Stomach smooth muscle (tissue), 2 donors: Measurements from ENCODE around the gene EXOC2.
A peak's percentile ranks its signal among the peaks of the same experiment; 100 is the strongest.

Source experiments
- H3K27ac ChIP-seq: one replicate; pipeline ENCODE4 v1.7.0; 2013; ENCODE audit warnings: mild to moderate bottlenecking, low read length, inconsistent platforms
- H3K27me3 ChIP-seq, 2 donors: one replicate each; pipeline ENCODE4 v1.7.0; 2013; ENCODE audit warnings: low read length in 2 of 2; ENCODE audit not compliant: insufficient read depth in 2 of 2, control insufficient read depth in 1 of 2
- H3K36me3 ChIP-seq, 2 donors: one replicate each; pipeline ENCODE4 v1.7.0; 2013; ENCODE audit warnings: low read length in 2 of 2; ENCODE audit not compliant: control insufficient read depth in 2 of 2, insufficient read depth in 2 of 2
- H3K4me1 ChIP-seq: one replicate; pipeline ENCODE4 v1.7.0; 2013; ENCODE audit warnings: low read length; ENCODE audit not compliant: control insufficient read depth, insufficient read depth
- H3K4me3 ChIP-seq, 2 donors: one replicate each; pipeline ENCODE4 v1.7.0; 2013; ENCODE audit warnings: low read length in 2 of 2
- H3K9ac ChIP-seq, 2 donors: one replicate each; pipeline ENCODE4 v1.7.0; 2013; ENCODE audit warnings: low read length in 2 of 2, mild to moderate bottlenecking in 1 of 2
- H3K9me3 ChIP-seq, 2 donors: one replicate each; pipeline ENCODE4 v1.7.0; 2013; ENCODE audit warnings: low read length in 2 of 2; ENCODE audit not compliant: control insufficient read depth in 2 of 2
- donor health status: healthy.
- donor health status: Pancreatic carcinoma.

EXOC2 gene

DNA sequence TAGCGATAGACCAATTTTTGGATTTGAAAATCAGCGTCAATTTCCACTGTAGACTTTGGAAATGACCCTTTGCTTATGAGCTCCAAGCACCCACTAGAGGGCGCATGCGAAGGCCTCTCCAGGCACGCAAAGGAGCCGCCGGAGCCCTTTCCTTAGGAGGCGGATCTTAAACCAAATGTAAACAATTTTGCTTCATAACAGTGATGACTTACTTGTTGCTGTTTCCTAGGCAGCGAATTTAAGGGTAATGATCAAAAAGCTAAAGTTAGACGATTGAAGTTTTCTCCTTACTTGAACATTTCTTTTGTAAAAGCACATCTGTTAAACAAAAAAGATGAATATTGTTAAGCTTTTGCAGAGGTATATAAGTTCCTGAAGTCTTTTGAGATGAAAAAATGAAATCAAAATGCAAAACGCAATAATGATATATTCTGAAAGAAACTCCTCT is 29.2 kb upstream of the EXOC2 start:
- H3K9ac ChIP-seq = no peak overlapping the region
- no peaks in the 10 kb centered on the region for H3K4me1 ChIP-seq
- H3K9me3 ChIP-seq = no peaks in the 10 kb centered on the region
- H3K36me3 ChIP-seq = no peaks in the 10 kb centered on the region
- no peak overlapping the region for H3K27ac ChIP-seq
- no peaks in the 10 kb centered on the region for H3K27me3 ChIP-seq
- H3K4me3 ChIP-seq = no peak overlapping the region

DNA sequence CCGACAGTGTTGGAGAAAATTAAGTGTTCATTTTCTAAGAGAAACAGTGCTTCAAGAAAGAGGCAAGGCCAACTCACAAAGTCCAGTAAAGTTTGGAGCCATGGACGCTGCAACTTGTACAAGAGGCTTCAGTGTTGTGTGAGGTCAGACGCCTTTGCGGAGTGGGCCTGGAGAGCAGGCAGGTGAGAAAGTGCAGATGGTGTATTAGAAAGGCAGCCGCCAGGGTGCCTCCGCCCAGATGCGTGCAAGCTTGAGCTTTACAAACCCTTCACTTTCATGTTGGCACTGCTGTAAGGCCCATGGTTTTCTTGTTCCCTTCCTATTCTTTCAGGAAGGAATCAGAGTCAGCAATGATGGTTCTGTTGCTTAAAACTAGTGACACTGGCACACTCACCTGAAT is 25.4 kb upstream of the EXOC2 start:
- H3K27me3 ChIP-seq = no peaks in the 10 kb centered on the region
- H3K4me1 ChIP-seq = peaks cover 17% of the 10 kb centered on the region
- H3K9ac ChIP-seq = no peak overlapping the region
- no peak overlapping the region for H3K4me3 ChIP-seq
- H3K9me3 ChIP-seq = no peaks in the 10 kb centered on the region
- H3K27ac ChIP-seq = peak overlapping the region; percentile 37
- H3K36me3 ChIP-seq = no peaks in the 10 kb centered on the region

DNA sequence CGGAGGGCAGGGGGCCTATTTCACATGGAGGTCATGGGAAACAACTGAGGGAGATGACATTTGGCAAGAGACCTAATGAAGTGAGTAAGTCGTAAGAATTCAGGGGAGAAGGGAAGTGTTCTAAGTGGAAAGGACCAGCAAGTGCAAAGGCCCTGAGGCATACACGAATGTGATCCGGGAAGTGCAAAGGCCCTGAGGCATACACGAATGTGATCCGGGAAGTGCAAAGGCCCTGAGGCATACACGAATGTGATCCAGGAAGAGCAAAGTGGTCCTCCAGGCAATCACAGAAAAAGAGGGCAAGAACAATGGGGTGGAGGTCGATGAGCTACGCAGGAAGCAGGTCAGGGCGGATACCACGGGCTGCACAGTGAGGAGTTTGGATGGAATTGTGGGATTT is 24.2 kb upstream of the EXOC2 start:
- Histone ChIP-seq H3K9ac (no peak overlapping the region), H3K4me1 (peaks cover 21% of the 10 kb centered on the region), H3K4me3 (no peak overlapping the region), H3K36me3 (no peaks in the 10 kb centered on the region), H3K27ac (peak overlapping the region; percentile 66), H3K9me3 (no peaks in the 10 kb centered on the region), H3K27me3 (no peaks in the 10 kb centered on the region)

DNA sequence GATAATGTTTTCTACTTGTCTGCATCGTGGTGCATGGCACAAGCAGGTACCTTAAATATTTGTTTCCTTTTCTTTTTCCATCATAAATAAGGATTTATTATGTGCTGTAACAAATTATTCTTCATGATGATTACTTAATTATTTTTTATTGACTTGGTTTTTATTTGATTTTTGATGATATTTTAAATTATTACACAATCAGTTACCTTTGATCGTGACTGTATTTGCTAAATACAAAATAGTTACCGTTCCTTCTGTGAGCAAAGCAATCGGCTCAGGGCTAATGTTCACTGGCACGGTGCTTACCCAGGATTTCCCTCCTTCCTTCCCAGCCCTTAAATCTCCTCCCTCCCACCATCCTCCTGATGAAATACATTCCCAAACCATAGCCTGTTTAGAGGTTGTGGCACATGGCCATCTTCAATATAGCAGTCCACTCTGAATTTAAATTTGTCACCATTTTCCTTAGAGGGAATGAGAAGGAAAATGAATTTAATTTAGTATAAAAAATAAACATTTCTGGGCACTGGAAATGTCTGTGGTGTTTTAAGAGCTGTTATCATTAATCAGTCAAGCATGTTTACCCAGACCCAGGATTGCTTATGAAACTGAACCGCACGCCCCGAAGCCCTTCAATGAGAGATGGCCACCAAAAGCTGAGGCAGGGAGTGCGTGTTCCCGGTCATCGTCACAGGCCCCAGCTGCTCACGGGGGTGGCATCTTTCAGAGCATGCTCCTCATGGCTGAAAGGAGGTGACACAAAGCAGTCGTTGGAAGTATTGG is 23.0 kb upstream of the EXOC2 start:
- no peaks in the 10 kb centered on the region for H3K9me3 ChIP-seq
- peak overlapping the region; percentile 66 for H3K27ac ChIP-seq
- no peaks in the 10 kb centered on the region for H3K36me3 ChIP-seq
- peaks cover 24% of the 10 kb centered on the region for H3K4me1 ChIP-seq
- peak overlapping the region; percentile 13 to 41 for H3K9ac ChIP-seq
- H3K27me3 ChIP-seq = no peaks in the 10 kb centered on the region
- H3K4me3 ChIP-seq = no peak overlapping the region

DNA sequence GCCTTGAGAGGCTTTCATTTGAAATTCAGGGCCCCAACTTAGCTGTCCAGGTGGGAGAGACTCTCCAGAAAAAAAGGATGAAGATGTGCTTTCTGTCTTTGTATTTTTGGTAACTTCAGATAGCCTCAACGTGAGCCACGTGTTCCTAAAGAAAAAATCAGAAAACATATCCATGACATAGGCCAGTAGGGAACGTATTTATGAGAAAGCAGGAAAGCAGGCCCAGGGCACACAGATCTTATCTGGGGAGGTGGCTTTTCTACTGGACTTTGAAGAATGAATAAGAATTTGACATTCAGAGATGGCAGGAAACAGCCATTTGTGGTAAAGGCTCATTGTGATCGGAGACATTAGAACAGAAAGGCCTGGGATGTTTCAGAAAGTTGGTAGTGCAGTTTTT is 21.2 kb upstream of the EXOC2 start:
- peak overlapping the region; percentile 43 for H3K27ac ChIP-seq
- H3K4me1 ChIP-seq = peaks cover 24% of the 10 kb centered on the region
- H3K4me3 ChIP-seq = no peak overlapping the region
- no peaks in the 10 kb centered on the region for H3K27me3 ChIP-seq
- H3K9me3 ChIP-seq = no peaks in the 10 kb centered on the region
- H3K9ac ChIP-seq = peak overlapping the region in 1 of 2 donors; percentile 2
- no peaks in the 10 kb centered on the region for H3K36me3 ChIP-seq

DNA sequence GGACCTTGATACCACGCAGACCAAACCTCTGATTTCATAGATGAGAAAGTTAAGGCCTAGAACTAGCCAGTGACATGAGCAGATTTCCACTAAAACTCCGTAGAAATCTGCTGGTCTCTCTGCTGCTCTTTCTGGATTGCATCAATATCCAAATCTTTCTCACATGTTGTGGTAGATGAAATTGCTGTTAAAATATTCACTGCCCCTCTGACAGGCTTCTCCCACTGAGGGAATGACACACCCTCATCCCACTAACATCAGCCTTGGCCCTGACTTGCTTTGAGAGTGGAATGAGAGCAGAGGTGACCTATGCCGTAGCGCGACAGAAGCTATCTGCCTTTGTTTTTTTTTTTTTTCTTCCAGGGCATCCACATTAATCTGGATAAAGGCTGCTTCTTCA is 20.4 kb upstream of the EXOC2 start:
- Histone ChIP-seq H3K9me3 (no peaks in the 10 kb centered on the region), H3K9ac (no peak overlapping the region), H3K4me3 (no peak overlapping the region), H3K27ac (peak overlapping the region; percentile 43), H3K4me1 (peaks cover 24% of the 10 kb centered on the region), H3K36me3 (no peaks in the 10 kb centered on the region), H3K27me3 (no peaks in the 10 kb centered on the region)

DNA sequence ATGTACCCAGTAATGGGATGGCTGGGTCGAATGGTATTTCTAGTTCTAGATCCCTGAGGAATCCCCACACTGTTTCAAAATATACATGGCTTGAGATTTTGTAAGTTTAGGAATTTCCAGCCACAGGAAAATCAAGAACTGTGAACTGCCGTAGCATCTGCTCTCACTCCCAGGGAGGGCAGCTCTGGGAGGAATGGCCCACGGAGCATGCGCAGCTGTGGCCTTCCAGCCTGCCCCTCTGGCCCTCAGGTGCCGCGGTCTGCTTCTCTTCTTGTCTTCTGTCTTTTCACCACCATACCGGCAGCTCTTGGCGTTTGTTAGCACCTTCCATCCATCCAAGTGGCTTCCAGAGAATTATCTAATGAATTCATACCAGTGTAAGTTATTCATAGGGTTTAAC is 19.9 kb upstream of the EXOC2 start:
- H3K4me1 ChIP-seq = peaks cover 24% of the 10 kb centered on the region
- no peak overlapping the region for H3K4me3 ChIP-seq
- H3K9me3 ChIP-seq = no peaks in the 10 kb centered on the region
- no peak overlapping the region for H3K9ac ChIP-seq
- peak overlapping the region; percentile 43 for H3K27ac ChIP-seq
- H3K36me3 ChIP-seq = no peaks in the 10 kb centered on the region
- no peaks in the 10 kb centered on the region for H3K27me3 ChIP-seq

DNA sequence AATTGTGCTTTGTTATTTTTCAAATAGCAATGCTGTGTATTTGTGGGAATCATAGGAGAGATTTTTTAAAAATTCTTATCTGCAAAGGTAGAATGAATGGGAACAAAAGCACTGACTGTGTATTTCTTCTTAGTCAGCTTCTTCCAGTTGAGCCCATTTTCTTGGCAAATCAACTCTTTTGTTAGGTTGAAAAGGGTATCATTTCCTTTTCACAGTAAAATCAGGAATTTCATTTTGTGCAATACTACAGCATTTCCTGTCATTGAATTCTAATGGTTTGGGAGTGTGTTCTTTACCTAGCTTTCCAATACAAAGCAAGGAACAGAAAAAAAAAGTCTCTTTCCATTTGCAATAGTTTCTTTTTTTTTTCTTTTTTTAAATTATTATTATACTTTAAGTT is 19.0 kb upstream of the EXOC2 start:
- H3K4me3 ChIP-seq = peak overlapping the region; percentile 70 to 90
- peak overlapping the region in 1 of 2 donors; percentile 84 for H3K9ac ChIP-seq

DNA sequence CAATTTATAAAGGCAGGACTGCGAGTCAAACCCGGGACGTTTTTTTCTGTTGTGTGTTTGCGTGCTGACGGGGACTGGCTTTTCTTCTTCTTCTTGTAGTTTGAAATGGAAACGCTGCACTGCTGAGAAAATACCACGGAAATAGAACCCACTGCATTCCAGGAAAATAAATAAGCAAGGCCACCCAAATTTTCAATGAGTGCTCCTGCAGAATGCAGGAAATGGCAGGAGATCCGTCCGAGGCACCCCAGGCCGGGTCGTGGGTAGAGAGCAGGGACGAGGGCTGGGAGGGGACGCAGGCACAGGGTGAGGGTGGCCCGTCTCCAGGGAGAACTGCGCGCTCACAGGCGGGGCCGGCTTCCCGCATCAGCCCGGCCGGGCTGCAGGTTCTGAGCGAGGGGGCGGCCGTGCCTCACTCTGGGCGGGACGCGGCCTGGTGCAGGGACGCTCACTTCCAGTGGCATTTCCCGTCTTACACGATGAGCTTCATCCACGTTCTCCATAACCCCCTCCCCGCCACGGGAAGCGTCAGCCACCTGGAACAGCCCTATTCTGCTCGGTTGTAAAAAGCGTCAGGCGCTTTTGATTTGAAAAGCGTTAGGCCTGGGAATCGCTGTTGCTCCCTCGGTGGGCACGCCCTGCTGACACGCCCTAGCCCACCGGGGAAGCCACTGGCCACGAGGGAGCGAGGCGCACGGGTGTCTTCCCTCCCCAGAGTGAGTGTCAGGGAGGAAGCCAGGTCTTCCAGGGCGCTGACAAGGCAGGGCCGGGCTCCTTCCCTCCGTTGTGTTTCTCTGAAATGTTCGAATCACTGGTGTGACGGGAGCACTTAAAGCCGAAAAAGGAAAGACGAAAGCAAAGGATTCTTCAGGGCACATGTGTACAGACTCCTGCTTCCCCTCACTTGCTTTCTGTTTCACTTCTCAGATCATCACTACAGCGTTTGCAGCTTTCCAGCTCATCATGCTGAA is 17.9 kb upstream of the EXOC2 start:
- Histone ChIP-seq H3K27ac (peak overlapping the region; percentile 97), H3K4me3 (peak overlapping the region; percentile 70 to 90), H3K36me3 (no peaks in the 10 kb centered on the region), H3K9me3 (no peaks in the 10 kb centered on the region), H3K4me1 (peaks cover 26% of the 10 kb centered on the region), H3K9ac (peak overlapping the region; percentile 84 to 94), H3K27me3 (no peaks in the 10 kb centered on the region)

More for the DNA sequence above, 19.0 kb upstream of the EXOC2 start:
- Histone ChIP-seq H3K27me3 (no peaks in the 10 kb centered on the region), H3K9me3 (no peaks in the 10 kb centered on the region), H3K36me3 (no peaks in the 10 kb centered on the region), H3K4me1 (peaks cover 26% of the 10 kb centered on the region), H3K27ac (peak overlapping the region; percentile 97)

DNA sequence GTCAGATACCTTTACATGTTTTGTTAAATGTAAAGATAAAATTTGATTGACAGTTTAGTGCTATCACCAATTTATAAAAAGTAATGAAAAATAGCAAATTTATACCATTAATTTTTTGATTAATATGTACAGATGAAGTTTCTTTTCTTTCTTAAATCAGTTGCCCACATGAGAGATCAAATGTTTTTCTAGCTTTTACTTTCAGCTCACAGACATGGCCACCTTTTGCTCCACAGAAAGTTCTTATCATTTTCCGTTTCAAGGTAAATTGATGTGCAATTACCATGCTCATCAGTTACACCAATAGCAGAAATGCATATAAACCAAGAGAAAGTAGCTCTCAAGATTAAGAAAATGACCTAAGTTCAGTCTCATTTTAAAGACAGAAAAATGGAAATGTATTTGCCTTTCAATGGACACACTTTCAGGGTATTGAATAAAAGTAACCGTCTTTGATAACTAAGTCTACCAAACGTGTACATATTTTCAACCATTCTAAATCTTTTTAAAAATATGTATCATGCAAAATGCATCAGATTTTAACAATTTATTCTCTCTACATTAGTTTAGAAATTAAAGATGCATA is 16.6 kb upstream of the EXOC2 start:
- Histone ChIP-seq H3K4me3 (peak overlapping the region in 1 of 2 donors; percentile 90), H3K27me3 (no peaks in the 10 kb centered on the region), H3K9ac (peak overlapping the region in 1 of 2 donors; percentile 1), H3K36me3 (no peaks in the 10 kb centered on the region), H3K27ac (no peak overlapping the region), H3K9me3 (no peaks in the 10 kb centered on the region), H3K4me1 (peaks cover 17% of the 10 kb centered on the region)
